Activated naive CD4-positive, alpha-beta T cell treated with anti-CD3 and anti-CD28 coated beads, Interleukin-2, amount 50 U/mL, for 72 hours (primary cell): ENCODE results near the gene CCNY. TPM values are rescaled to one million over a fixed set of nuclear protein-coding genes. Genes with fewer than 3 reads are reported as not detected.

Experiments
- ATAC-seq, 2 donors: fragments of 150-1000 bp; cut with Tn5 transposase; 2 replicates each; pipeline ENCODE4 v1.10.0; 2021; ENCODE audit warnings: mild to moderate bottlenecking in 2 of 2, moderate library complexity in 2 of 2
- DNase-seq, 2 donors: peaks; one replicate each; pipeline ENCODE4 v3.0.0; 2021 to 2022; ENCODE audit warnings: low spot score in 2 of 2
- H3K27ac Mint-ChIP-seq, 2 donors: one replicate each; pipeline ENCODE4 v1.8.0; 2022; ENCODE audit warnings: mild to moderate bottlenecking in 2 of 2, mixed read lengths in 2 of 2
- H3K36me3 Mint-ChIP-seq, 2 donors: one replicate each; pipeline ENCODE4 v1.8.0; 2022; ENCODE audit warnings: mixed read lengths in 2 of 2
- H3K9me3 Mint-ChIP-seq, 2 donors: one replicate each; pipeline ENCODE4 v1.8.0; 2022; ENCODE audit warnings: mixed read lengths in 2 of 2
- total RNA-seq, 2 donors: library from RNA; stranded (reverse); gene quantifications; one replicate each; pipeline ENCODE4 v1.2.3, GENCODE V29; 2022

CCNY gene
- total RNA-seq, 2 donors from 2014 or later: 31.4 to 44.2 TPM

DNA sequence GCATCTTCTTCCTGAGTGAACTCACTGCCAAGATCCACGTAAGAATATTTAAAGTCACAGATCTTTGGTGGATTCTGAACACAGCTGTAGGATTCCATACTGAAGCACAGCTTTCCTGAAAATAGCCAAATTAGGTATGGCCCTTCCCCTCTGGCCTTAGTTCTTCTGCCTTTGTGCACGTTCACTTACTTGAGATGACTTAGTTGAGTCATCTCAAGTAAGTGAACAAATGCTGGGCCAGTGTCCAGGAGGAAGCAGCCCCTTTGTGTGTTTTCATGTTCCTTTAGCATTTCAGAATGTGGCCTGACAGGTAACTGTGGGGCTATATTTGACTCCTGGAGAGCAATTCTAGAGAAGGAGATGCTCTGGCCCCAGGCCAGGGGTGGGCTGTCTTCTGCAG lies 51.5 kb downstream of the CCNY start:
- H3K9me3 Mint-ChIP-seq: peaks cover 0 to 15% of the 10 kb centered on the region in 2 donors
- DNase-seq: no peak
- no peak overlapping the region for H3K27ac Mint-ChIP-seq
- peaks cover 6 to 34% of the 10 kb centered on the region in 2 donors for H3K36me3 Mint-ChIP-seq
- ATAC-seq: no peak

DNA sequence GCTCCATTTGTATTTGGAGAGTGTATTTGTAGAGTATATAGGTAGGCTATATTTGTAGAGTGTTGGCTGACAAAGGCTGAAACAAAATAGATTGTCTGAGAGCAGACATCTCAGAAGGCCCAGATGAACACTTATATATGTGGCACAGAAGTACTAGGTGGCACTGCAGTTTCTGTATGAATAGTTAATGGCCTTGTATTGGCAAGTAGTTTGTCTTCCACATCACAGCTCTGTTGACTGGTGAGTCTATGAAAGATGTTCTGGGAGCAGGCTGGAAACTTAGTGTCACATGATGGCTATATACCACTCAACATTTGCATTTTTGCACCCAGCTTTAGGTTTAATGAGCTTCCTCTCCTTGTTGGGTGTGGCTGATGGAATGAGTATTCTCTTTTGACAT lies 51.9 kb downstream of the CCNY start:
- Mint-ChIP-seq H3K27ac (no peak overlapping the region), H3K9me3 (peaks cover 0 to 15% of the 10 kb centered on the region in 2 donors), H3K36me3 (peaks cover 6 to 34% of the 10 kb centered on the region in 2 donors)
- DNase-seq (no peak), ATAC-seq (peak; percentile 28 to 67)

DNA sequence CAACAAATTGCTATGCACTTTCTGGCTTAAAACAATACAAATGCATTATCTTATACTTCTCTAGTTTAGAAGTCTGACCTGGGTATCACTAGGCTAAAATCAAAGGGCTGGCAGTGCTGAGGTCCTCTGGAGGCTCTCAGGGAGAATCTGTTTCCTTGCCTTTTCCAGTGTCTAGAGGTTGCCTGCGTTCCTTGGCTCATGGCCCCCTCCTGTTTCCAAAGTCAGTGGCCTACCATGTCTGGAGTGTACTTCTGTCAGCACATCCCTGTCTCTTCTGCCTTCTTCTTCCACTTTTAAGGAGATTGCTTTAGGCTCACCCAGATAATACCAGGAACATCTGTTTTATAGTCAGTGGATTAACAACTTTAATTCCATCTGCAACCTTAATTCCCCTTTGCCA lies 52.4 kb downstream of the CCNY start:
- ATAC-seq: no peak
- peaks cover 0 to 15% of the 10 kb centered on the region in 2 donors for H3K9me3 Mint-ChIP-seq

DNA sequence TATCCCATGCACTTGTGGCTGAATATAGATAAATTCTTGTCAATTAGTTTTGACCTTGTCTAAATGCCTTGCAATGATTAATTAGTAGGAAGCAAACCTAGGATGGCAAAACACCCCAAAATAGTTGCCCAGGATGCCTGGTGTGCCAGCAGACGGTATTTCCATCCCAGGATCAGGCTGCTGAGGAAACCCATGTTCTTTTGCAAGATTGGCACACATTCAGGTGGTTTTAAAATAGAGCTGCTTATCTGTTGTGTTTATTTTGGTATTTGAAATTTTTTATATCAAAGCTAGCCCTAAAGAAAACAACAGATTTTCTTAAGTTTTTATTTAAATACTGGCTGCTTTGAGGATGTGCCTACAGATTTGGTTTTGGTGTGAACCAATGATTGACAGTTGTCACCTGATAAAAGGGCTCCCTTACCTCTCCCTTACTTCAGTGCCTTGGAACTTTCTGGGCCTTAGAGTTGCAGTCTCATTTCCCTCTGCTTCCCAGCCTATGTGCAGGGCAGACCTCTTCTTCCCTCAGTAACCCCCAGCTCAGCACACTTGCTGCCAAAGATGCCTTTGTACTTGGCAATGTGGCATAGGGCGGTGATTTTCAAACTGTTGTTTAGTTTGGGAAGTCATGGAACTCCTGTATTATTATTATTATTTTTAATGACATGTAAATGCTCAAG lies 54.0 kb downstream of the CCNY start:
- Mint-ChIP-seq H3K27ac (peak overlapping the region in 1 of 2 donors; percentile 58), H3K36me3 (peaks cover 6 to 34% of the 10 kb centered on the region in 2 donors), H3K9me3 (peaks cover 0 to 15% of the 10 kb centered on the region in 2 donors)
- ATAC-seq (no peak), DNase-seq (no peak)

More for the DNA sequence above, 52.4 kb downstream of the CCNY start:
- Mint-ChIP-seq H3K36me3 (peaks cover 6 to 34% of the 10 kb centered on the region in 2 donors), H3K27ac (no peak overlapping the region)
- DNase-seq: no peak

DNA sequence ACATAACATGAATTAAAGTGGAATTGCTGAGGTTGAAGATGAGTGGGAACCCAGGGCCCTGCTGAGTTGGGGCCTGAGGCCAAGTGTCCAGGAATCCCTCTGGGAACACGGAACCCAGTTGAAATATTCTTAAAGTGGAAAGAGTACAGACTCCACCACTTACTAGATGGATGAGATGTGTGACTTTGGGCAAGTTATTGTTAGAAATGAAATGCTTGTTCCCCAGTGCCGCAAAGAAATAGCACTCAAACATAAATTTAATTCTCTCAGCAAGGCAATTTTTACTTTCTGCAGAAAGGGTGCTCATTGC lies 54.5 kb downstream of the CCNY start:
- H3K36me3 Mint-ChIP-seq: peaks cover 6 to 30% of the 10 kb centered on the region in 2 donors
- DNase-seq (no peak), ATAC-seq (no peak)
- H3K27ac Mint-ChIP-seq: no peak overlapping the region
- peaks cover 0 to 15% of the 10 kb centered on the region in 2 donors for H3K9me3 Mint-ChIP-seq

DNA sequence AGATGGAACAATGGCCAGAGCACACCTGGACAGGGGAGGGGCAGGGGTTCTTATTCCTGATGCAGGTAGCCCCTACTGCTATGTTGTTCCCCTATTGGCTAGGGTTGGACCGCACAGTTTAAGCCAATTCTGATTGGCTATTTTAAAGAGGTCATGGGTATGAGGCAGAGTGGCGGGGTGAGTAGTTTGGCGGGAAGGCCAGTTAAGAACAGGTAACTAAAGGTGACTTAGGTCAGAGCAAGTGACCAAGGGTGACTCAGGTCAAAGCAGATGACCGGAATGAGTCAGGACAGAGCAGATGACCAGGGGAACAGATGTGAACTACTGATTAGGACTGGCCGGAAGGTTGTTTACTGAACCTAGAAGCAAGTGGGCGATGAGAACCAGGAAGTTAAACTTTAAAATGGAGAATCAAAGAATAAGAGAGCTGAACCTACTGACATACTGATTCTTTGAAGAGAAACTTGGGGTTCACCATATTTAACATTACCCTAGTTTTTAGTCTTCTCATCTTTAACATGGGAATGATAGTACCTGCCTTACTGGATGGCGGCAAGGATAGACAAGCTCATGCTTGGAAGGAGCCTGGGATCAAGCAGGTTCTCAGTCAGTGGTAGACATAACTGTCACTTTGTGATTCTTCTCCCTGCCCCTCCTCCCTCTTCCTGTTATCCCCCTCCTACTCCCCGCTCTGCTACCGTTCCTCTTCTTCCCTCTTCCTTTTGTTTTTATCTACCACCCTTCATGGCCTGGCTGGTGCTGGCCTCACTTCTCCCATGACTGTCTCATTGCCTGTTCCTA lies 55.0 kb downstream of the CCNY start:
- no peak for ATAC-seq
- H3K27ac Mint-ChIP-seq: peak overlapping the region in 1 of 2 donors; percentile 63
- peaks cover 6 to 26% of the 10 kb centered on the region in 2 donors for H3K36me3 Mint-ChIP-seq
- no peak for DNase-seq
- H3K9me3 Mint-ChIP-seq: peaks cover 0 to 15% of the 10 kb centered on the region in 2 donors

DNA sequence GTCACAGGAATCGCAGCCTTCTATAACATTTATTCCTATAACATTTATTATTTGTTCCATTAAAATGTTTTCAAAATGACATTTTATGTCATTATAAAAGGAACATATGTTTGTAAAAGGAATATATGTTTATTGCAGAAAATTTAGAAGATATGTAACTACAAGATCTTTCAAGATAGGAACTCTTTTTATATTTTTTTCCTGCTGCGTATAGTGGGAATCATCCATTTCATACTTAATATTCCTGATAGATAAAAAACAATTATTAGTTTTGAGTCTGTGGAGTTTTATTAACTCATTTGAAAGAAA lies 55.6 kb downstream of the CCNY start:
- Mint-ChIP-seq H3K9me3 (peaks cover 0 to 15% of the 10 kb centered on the region in 2 donors), H3K27ac (peak overlapping the region in 1 of 2 donors; percentile 63), H3K36me3 (peaks cover 6 to 26% of the 10 kb centered on the region in 2 donors)
- DNase-seq: no peak
- ATAC-seq: no peak

DNA sequence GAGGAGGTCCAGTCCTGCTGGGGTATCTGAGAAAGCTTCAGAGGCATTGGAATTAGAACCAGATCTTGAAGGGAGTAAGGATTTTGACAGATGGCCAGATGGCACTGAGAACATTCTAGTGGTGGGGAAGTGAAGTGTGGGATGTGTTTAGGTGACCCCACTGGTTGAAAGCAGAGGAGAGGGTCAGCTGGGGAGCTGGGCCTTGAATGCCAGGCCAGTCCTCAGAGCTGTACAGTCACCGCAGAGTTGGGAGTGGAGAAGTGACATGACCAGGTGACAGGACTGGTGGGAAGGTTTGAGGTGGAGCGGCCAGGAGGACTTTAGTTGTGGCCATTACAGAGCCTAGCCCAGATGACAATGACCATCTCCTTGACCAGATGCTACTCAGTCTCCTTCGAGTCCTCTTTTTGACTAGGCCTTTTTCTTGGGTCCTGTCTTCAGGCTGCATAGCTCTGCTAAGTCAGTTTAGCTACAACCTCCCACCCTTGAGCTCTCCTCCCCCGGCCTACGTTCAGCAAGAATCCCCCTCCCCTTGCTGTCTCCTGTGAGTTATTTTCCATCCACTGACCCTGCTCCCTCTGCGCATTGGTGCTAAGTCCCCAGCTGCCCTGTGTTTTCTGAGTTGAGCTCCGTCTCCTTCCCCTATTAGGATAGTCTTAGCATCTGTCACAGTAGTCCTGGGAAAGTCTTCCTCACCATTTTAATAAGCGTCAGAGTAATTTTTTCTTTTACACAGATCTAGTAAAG lies 56.3 kb downstream of the CCNY start:
- Mint-ChIP-seq H3K27ac (peak overlapping the region in 1 of 2 donors; percentile 58), H3K9me3 (peaks cover 0 to 15% of the 10 kb centered on the region in 2 donors), H3K36me3 (peaks cover 6 to 26% of the 10 kb centered on the region in 2 donors)
- ATAC-seq: no peak
- DNase-seq: no peak

DNA sequence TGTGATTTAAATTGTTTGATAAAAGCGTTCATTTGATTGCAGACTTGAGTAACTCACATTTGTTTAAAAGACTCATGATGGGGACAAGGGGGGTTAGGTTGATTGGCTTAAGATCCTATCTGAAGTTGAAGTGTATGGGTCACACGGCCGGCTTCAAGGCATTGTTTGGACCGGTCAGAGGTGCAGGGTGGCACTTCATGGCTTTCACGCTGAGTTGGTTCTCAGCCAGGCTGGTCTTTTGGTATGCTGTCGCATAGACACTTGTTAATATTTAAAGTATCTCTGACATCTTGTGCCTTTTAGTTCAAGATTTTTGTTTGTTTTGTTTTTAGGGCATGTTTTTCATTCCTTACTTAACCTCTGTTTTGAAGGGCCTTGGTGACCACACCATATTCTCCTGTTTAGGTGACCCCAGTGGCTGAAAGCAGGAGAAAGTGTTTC lies 58.1 kb downstream of the CCNY start:
- DNase-seq: no peak
- H3K27ac Mint-ChIP-seq: no peak overlapping the region
- H3K9me3 Mint-ChIP-seq: peaks cover 0 to 15% of the 10 kb centered on the region in 2 donors
- ATAC-seq: no peak
- H3K36me3 Mint-ChIP-seq: peaks cover 6 to 25% of the 10 kb centered on the region in 2 donors

DNA sequence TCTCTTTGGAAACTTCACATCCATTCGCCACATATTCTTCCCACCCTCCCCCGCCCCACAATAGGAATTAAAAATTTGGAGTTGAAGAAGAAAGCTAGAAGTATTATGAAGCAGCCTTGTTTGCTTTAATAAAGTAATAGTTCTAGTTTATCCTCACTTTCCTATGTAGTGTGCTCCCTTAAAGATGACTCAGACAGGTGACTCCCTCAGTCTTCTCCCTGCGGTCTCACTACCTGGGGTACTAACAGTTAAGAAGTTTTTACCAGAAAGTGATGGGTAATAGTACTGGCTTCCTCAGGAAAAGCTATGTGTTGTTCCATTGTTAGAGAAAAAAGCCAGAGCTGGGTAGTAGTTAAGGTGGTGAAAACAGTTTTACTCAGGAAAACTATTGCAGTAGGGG lies 58.6 kb downstream of the CCNY start:
- no peak for ATAC-seq
- H3K9me3 Mint-ChIP-seq: peaks cover 0 to 15% of the 10 kb centered on the region in 2 donors
- no peak for DNase-seq
- no peak overlapping the region for H3K27ac Mint-ChIP-seq
- H3K36me3 Mint-ChIP-seq: peaks cover 1 to 20% of the 10 kb centered on the region in 2 donors

DNA sequence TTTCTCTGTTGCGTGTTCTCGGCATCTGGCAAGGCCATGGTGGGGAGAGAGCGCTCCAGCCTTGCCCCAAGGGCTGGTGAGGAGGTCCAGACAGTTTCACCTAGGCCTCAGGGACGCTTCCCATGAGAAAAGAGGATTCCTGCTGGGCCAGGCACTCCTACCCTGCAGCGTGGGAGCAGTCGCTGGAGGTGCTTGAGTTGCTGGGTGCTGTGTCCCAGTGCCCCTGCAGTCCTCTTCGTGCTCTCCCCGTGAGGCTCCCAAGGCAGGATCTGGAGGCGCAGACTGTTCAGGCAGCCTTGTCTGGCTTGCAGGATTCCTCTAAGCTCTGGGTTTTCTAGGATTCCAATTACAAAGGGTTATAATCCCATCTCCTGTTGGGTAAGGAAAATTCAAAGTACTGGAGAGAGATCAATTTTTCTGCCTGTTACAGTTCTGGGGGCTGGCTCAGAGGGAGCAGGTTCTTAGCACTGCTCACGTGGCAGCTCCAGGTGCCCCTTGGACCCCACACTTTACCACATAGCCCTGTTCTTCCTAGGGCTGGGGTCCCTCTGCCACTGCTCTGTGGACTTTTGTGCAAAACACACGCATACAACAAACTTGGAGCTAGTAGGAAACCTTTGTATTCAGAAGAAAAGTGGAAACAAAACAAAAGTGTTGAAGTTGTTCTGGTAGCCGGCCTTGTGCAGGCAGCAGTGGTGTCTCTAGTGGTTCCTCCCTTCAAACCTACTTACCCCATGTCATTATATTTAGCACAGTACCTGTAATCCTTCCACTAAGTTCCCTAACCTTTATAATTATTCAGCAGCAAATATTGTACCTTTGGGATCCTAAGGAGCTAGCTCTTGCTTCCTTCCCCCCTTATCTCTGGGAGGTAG lies 60.5 kb downstream of the CCNY start:
- peaks cover 0 to 1% of the 10 kb centered on the region in 2 donors for H3K9me3 Mint-ChIP-seq
- H3K36me3 Mint-ChIP-seq: peaks cover 0 to 2% of the 10 kb centered on the region in 2 donors
- DNase-seq (no peak), ATAC-seq (no peak)
- H3K27ac Mint-ChIP-seq: no peak overlapping the region

DNA sequence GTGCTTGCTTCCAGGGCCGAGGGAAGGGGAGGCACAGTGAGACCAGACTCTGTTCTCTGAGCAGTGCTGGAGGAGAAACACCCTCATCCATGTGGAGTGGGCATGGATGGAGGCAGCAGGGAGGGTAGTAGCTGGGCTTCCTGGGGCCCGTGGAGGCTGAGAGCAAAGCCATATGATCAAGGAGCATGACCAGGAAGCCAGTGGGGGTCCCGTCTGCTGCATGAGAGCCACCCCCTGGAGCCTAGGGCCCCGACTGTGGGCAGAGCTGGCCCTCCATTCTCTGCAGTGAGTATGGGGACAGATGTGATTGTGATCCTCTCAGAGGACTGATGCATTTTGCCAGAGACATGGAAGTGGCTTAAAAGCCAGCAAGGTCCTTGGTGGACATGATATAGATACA lies 61.6 kb downstream of the CCNY start:
- Mint-ChIP-seq H3K36me3 (no peaks in the 10 kb centered on the region), H3K9me3 (no peaks in the 10 kb centered on the region), H3K27ac (peak overlapping the region in 1 of 2 donors; percentile 26)

DNA sequence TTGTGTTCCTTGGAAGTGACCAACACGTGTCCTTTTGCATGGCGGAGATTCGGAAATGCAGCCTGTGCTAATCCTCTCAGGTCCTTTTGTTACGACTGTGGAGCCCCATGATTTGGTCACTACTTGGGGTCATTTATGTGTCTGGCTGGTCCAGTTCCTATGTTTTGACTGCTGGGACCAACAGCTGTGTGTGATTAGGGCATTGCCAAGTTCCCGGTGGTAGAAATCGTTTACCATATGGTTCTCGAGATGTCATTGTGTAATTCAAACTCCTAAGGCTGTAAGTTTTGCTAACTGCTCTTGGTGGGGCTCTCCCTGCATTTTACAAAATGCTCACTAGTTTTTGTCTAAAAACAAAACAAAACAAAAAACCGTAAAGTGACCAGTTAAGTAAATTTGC lies 62.0 kb downstream of the CCNY start:
- Mint-ChIP-seq H3K9me3 (no peaks in the 10 kb centered on the region), H3K27ac (peak overlapping the region in 1 of 2 donors; percentile 26), H3K36me3 (no peaks in the 10 kb centered on the region)
- ATAC-seq (no peak), DNase-seq (no peak)

More for the DNA sequence above, 61.6 kb downstream of the CCNY start:
- no peak for ATAC-seq
- DNase-seq: no peak

DNA sequence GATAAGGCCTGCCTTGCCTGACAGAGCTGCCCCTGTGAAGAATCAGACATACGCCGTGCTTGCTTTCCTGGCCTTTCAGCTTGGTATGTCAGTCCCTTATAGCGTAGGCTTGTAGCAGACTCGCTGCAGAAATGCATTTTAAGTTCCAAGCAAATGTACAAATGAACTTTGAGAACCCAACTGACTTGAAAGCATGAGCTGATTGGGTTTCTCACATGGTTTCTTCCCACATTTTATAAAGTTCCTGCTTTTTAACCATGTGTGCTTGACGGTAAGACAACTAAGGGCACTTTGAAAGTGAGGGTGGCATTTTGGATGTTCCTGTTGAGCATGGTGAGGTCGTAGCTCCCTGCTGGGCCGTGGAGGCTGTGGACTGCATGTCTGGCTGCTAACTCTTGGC lies 62.6 kb downstream of the CCNY start:
- Mint-ChIP-seq H3K36me3 (no peaks in the 10 kb centered on the region), H3K9me3 (no peaks in the 10 kb centered on the region), H3K27ac (no peak overlapping the region)
- DNase-seq (no peak), ATAC-seq (no peak)

DNA sequence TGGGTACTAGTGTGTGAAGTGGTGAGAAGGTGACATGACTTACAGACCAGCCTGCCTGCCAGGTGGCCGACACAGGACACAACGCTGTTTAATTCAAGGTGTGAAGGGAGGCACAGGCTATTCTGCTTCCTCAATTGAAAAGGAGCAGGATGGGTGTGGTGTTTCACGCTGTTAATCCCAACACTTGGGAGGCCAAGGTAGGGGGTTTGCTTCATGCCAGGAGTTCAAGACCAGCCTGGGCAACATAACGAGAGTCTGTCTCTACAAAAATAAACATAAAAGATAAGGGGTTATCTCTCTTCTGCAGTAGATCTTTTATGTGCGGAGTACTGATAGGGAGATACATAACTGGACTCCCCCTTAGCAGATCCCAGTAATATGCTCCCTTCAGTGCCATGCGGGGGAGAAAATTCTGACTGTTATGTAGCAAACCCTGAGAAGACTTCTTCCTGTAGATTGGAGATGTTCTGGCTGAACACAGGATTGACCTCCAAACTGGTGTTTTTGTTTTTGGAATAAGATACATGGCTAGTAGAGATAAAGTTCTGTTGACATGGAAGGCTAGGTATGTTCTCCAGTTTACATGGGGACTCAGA lies 63.2 kb downstream of the CCNY start:
- no peaks in the 10 kb centered on the region for H3K9me3 Mint-ChIP-seq
- H3K27ac Mint-ChIP-seq: no peak overlapping the region
- no peak for ATAC-seq
- no peaks in the 10 kb centered on the region for H3K36me3 Mint-ChIP-seq
- DNase-seq: no peak
